ENCODE results near the gene ALDH1L1. TPM values are rescaled to one million over a fixed set of nuclear protein-coding genes. Genes with fewer than 3 reads are reported as not detected.

Gene ALDH1L1
- total RNA-seq, 2 donors from 2014 or later = 0.21 to 0.48 TPM

DNA sequence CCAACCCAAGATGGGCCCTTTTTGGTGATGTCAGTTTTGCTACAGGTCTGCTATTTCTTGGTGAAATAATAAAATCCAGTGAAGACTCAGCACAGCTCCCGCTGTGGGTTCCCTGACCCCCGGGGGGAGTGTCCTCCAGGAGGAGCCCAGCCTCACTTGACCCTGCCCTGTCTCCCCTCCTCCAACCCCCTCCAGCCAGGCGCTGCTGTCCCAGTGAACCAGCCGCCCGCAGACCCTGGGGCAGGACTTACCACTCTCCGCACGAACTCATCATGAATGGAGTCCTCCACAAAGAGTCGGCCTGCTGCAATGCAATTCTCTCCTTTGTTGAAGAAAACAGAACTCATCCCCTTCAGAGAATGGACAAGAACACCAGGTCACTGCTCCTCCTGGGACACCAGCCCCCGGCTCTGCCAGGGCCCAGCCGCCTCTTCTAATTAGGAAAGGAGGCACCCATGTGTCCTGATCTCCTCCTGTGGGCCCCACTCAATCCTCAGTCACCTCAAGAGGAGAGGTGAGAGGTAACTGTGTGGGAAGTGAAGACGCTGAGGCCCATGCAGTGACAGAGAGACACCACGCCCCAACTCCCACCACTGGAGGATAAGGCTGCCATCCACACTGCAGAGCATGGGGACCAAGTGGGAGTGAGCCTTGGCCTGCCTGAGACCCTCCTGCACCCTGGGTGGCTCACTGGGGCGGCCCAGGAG, 67.7 kb downstream of the ALDH1L1 start:
- DNase-seq (no peak), ATAC-seq (replicated peaks in 1 of 2) (no peak)
- Mint-ChIP-seq H3K4me3 (no peak overlapping the region), H3K27me3 (ENCODE audit: low read depth) (no peaks in the 10 kb centered on the region), H3K36me3 (ENCODE audit: insufficient read depth in 2 of 2) (no peaks in the 10 kb centered on the region), H3K9me3 (no peaks in the 10 kb centered on the region), H3K27ac (no peak overlapping the region), H3K4me1 (ENCODE audit: low read depth) (no peaks in the 10 kb centered on the region)

DNA sequence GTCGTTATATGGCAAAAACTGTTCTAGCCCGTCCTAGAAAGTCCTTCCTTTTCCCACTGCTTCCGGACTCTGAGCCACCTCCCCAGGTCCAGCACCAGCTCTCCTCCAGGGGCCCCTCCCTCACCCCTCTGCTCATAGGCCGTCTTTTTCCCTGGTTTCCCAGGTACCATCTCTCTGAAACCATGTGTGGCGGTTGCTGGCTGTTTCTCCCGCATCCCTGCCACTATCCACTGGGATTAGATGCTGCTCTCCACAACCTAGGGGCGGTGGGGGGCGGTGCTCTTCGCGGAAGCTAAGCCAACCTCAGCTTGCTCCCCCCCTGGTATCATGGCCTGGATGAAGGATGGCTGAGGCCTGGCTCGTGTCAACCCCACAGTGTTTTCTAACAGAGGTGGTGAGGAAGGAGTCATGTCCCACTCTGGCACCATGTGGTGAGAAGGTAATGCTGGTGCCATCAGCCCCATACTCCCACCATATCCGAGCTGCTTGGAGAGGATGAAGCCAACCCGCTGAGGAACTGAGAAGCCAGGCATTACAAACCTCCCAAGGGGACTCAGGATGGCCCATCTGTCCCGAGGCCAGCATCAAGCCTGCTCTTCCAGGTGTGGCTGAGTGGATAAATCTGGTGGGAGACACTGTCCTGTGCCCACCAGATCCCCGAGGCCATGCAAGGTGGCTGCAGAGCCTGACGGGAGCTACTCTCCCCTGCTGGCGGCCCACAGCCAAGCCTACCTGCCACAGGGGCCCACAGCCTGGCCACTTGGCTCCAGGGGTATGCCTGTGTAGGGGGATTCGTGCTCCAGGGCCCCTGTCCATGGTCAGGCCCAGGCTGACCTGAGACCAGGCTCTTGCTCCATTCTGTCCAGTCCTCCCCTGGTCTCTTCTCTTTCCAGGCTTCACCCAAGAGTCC, 68.6 kb downstream of the ALDH1L1 start:
- DNase-seq = no peak
- no peak overlapping the region for H3K27ac Mint-ChIP-seq
- no peaks in the 10 kb centered on the region for H3K27me3 Mint-ChIP-seq (ENCODE audit: low read depth)
- no peak for ATAC-seq (replicated peaks in 1 of 2)
- H3K4me3 Mint-ChIP-seq = no peak overlapping the region
- no peaks in the 10 kb centered on the region for H3K9me3 Mint-ChIP-seq
- H3K4me1 Mint-ChIP-seq (ENCODE audit: low read depth) = no peaks in the 10 kb centered on the region
- no peaks in the 10 kb centered on the region for H3K36me3 Mint-ChIP-seq (ENCODE audit: insufficient read depth in 2 of 2)

DNA sequence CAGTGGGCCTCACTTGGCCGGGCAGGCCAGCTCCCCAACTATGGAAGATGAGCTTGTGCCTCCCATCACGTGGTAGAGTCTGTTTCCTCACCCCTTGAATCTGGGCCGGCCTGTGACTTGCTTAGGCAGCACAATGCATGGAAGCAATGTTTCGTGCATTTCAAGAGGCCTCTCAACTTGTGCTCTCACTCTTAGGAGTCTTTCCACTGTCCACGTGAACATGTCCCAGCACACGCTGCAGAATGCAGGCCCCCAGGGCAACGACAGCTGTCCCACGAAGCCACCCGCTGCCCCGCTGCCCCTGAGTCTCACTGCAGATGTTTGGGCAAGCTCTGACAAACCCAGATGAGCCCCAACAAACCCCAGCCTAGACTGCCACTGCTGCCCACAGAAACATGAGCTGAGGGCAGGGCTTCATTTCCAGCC, 69.2 kb downstream of the ALDH1L1 start:
- no peak overlapping the region for H3K4me3 Mint-ChIP-seq
- DNase-seq (no peak), ATAC-seq (replicated peaks in 1 of 2) (no peak)
- H3K27me3 Mint-ChIP-seq (ENCODE audit: low read depth) = no peaks in the 10 kb centered on the region
- no peak overlapping the region for H3K27ac Mint-ChIP-seq
- H3K9me3 Mint-ChIP-seq = no peaks in the 10 kb centered on the region
- H3K4me1 Mint-ChIP-seq (ENCODE audit: low read depth) = no peaks in the 10 kb centered on the region
- H3K36me3 Mint-ChIP-seq (ENCODE audit: insufficient read depth in 2 of 2) = no peaks in the 10 kb centered on the region

DNA sequence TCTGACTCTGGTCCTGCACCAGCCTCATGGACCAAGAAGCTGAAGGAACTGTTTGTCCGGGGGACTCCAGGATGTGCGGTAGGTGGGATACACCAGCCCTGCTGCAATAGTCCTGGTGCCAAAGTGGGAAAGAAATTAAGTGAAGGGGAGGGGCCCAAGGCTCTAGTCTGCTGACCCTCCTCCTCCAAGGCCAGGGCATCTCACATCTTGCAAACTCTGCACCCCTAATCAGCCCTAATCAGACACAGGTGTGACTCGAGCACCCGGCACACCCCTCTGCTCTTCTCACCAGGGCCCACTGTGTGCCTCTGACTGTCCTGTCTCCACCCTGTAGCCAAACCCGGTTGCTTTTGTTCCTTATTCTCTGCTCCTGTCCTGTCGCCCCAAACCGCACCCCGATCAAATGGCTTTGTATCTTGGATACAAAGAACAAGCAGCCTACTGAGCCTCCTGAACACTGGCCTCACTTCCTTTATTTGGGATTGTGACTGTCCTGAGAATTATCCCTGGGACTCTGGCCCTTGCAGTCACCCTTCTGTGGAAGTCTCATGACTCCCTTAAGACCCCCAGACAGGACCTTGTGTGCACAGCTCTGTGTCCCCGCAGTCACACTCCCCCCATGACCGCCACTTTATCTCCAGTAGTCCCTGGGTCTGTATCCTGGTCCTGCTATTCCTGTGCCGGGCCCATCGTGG, 69.8 kb downstream of the ALDH1L1 start:
- Mint-ChIP-seq H3K4me3 (no peak overlapping the region), H3K27ac (no peak overlapping the region), H3K4me1 (ENCODE audit: low read depth) (no peaks in the 10 kb centered on the region), H3K9me3 (no peaks in the 10 kb centered on the region), H3K27me3 (ENCODE audit: low read depth) (no peaks in the 10 kb centered on the region), H3K36me3 (ENCODE audit: insufficient read depth in 2 of 2) (no peaks in the 10 kb centered on the region)
- ATAC-seq (replicated peaks in 1 of 2) (no peak), DNase-seq (no peak)

DNA sequence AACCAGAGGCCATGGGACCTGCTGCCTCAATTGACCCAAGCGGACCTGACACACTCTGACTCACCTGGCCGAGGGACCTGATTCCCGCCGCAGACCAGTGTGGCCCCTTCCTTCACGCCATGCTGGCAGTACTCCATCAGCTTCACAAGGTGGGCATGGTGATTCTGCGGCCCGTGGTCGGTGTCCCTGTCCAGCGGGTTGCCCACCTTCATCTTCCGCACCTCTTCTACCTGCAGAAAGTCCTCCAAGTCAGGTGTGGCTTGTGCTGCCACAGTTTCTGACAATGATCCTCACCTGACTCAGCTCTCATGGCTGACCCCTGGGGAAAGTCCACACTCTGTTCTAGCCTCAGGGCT, 70.5 kb downstream of the ALDH1L1 start:
- ATAC-seq (replicated peaks in 1 of 2) = no peak
- no peaks in the 10 kb centered on the region for H3K36me3 Mint-ChIP-seq (ENCODE audit: insufficient read depth in 2 of 2)
- no peak overlapping the region for H3K27ac Mint-ChIP-seq
- DNase-seq = no peak
- H3K4me1 Mint-ChIP-seq (ENCODE audit: low read depth) = no peaks in the 10 kb centered on the region
- H3K4me3 Mint-ChIP-seq = no peak overlapping the region
- H3K9me3 Mint-ChIP-seq = no peaks in the 10 kb centered on the region
- H3K27me3 Mint-ChIP-seq (ENCODE audit: low read depth) = no peaks in the 10 kb centered on the region

DNA sequence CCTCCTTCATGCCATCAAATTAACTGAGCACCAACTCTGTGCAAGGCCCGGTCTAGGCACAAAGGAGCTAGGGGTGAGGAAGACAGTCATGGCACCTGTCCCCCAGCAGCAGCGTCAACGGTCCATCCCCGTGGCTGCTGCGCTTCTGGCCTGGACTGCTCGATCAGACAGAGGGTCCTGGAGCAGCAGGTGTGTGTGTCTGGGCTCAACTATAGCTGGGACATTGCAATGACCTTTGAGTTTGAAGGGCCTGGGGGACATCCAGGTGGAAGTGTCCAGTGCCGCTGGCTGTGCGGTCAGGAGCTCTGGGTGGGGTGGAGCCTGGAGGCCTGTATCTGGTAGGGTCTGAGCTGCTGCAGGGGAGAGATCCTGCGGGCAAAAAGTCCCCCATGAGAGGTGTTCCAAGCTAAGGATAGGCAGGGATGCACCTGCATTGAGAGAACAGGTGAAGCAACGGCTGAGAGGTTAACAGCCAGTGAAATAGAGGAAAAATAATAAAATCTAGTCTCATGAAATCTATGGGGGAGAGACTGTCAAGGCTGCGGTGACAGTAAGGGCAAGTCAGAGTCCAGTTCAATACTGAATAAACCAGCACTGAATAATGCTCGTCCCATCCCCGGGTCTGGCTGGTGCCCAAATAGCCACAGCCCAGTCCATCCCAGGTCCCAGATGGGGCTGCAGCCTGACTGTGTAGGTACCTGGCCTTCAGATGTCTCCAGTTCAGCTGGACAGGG, 71.1 kb downstream of the ALDH1L1 start:
- no peaks in the 10 kb centered on the region for H3K27me3 Mint-ChIP-seq (ENCODE audit: low read depth)
- H3K9me3 Mint-ChIP-seq = no peaks in the 10 kb centered on the region
- ATAC-seq (replicated peaks in 1 of 2) (no peak), DNase-seq (no peak)
- no peak overlapping the region for H3K4me3 Mint-ChIP-seq
- H3K27ac Mint-ChIP-seq = no peak overlapping the region
- H3K36me3 Mint-ChIP-seq (ENCODE audit: insufficient read depth in 2 of 2) = no peaks in the 10 kb centered on the region
- no peaks in the 10 kb centered on the region for H3K4me1 Mint-ChIP-seq (ENCODE audit: low read depth)

DNA sequence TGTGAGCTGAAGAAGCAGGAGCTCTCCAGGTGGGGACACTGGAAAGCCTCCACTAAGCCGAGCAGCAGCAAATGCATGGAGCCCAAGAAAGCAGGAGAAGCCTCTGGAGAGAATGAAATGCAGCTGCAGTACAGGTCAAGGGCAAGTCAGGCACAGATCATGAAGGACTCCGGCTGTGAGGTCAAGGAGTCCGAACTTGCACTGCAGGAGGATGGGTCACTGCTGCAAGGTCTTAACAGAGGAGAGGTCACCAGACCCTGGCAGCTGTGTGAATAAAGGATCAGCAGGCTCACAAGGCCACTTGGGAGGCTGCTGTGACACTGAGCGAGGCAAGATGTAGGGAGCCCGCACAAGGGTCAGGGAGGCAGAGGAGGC, 71.7 kb downstream of the ALDH1L1 start:
- Mint-ChIP-seq H3K36me3 (ENCODE audit: insufficient read depth in 2 of 2) (no peaks in the 10 kb centered on the region), H3K4me3 (no peak overlapping the region), H3K9me3 (no peaks in the 10 kb centered on the region), H3K27ac (no peak overlapping the region), H3K4me1 (ENCODE audit: low read depth) (no peaks in the 10 kb centered on the region), H3K27me3 (ENCODE audit: low read depth) (no peaks in the 10 kb centered on the region)
- DNase-seq (no peak), ATAC-seq (replicated peaks in 1 of 2) (no peak)

DNA sequence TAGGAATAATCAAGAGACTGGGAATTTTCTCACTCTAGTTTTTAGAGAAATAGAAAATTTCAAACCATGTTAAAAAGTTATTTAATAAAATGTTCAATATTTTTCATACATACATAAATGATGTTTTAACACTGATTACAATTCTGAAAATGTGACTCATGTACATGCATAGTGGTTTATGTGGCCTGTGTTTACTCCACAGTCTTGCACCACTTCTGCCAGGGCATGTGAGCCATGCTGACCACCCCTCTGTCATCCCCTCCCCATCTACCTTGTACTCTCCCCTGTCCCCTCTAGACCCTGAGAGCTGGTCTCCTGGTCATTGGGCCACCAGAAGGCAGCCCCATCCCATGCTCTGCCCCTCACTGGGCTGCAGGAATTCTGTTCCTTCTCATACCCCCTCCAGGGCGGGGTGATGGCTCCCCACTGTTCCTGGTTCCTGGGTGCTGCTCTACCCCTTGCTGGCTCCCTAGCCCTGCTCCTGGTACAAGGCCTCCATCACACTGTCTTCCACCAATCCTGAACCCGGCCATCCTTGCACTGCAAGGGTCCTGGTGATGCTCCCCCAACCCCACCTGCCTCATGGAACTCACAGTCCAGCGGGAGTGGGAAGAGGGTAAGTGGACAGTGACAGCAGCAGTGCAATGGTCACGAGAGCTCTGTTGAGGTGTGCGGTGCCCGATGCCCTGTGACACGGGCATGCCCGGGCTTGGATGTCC, 72.3 kb downstream of the ALDH1L1 start:
- Mint-ChIP-seq H3K27me3 (ENCODE audit: low read depth) (no peaks in the 10 kb centered on the region), H3K4me1 (ENCODE audit: low read depth) (no peaks in the 10 kb centered on the region), H3K9me3 (no peaks in the 10 kb centered on the region), H3K36me3 (ENCODE audit: insufficient read depth in 2 of 2) (no peaks in the 10 kb centered on the region), H3K4me3 (no peak overlapping the region), H3K27ac (no peak overlapping the region)
- no peak for DNase-seq
- peak in 1 of 2 donors; percentile 50 for ATAC-seq (replicated peaks in 1 of 2)

DNA sequence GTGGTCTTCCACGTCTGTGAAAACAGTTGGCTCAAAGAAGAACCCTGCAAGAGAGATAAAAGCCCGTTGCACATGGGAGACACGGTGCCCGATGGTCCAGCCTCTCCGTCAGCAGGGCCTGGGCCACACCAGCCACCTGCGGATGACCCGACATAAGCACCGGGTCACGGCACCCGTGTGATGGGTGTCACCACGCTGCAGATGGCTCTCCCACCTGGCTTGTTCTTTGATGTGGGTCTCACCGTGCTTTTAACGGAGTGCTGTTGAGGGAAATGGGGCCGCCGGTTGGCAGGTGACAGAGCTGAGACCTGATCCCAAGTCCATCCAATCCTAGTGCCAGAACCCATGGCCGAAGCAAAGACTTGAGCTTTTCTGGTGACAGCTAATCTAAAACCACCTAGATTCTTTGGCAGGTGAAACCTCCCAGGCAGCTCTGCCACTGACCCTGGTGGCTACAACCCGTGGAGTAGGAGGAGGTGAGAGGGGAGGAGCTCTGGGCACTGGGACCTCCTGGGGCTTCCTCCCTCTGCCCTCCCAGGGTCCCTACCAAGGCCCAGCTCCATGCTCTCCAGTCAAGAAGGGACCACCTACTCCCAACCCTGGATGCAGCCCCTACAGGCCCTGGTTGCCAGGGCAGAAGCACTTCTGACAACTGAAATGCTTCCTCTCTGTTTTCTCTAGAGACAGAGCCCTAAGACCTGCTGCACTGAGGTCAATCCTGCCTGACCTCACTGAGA, 73.0 kb downstream of the ALDH1L1 start:
- DNase-seq = no peak
- ATAC-seq (replicated peaks in 1 of 2) = no peak
- no peak overlapping the region for H3K4me3 Mint-ChIP-seq
- H3K27me3 Mint-ChIP-seq (ENCODE audit: low read depth) = no peaks in the 10 kb centered on the region
- H3K4me1 Mint-ChIP-seq (ENCODE audit: low read depth) = no peaks in the 10 kb centered on the region
- H3K36me3 Mint-ChIP-seq (ENCODE audit: insufficient read depth in 2 of 2) = no peaks in the 10 kb centered on the region
- no peak overlapping the region for H3K27ac Mint-ChIP-seq
- no peaks in the 10 kb centered on the region for H3K9me3 Mint-ChIP-seq

DNA sequence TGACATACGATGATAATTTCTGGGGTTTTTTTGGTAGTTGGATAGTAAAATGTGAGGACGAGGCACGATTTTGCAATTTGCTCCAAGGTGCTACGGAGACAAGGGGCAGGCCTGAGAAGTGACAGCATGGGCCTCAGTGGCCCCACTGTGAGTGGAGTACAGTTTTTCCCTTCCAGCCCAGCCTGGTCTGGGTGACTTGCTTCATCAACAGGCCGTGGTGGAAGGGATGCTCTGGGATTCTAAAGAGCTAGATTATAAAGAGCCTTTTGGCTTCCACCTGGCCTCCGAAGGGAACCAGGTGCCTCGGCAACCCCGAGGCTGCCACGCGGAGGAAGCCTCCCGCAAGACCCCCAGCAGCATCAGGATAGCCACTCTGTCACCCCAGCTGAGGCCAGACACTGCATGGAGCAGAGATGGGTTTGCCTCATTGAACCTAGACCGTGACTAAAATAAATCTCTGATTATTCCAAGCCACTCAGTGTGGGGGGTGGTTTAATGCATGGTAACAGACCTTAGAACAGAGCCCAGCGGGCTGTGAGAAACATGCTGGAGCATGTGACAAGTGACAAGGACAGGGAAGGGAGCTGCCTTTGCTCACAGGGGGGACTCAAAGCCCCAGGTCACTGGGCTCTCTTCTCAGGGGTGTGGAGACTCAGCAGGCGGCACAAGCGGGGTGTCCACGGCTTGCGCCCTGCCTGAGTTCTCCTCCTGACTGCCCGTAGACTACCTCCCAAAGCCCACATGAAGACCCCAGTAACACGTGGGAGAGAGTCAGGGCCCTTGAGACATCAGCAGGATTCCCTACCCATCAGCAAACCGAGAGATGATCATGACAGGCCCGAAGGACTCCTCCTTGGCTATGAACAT, 73.8 kb downstream of the ALDH1L1 start:
- Mint-ChIP-seq H3K9me3 (no peaks in the 10 kb centered on the region), H3K4me1 (ENCODE audit: low read depth) (no peaks in the 10 kb centered on the region), H3K4me3 (no peak overlapping the region), H3K36me3 (ENCODE audit: insufficient read depth in 2 of 2) (no peaks in the 10 kb centered on the region), H3K27ac (no peak overlapping the region), H3K27me3 (ENCODE audit: low read depth) (no peaks in the 10 kb centered on the region)
- ATAC-seq (replicated peaks in 1 of 2) = no peak
- DNase-seq = no peak

DNA sequence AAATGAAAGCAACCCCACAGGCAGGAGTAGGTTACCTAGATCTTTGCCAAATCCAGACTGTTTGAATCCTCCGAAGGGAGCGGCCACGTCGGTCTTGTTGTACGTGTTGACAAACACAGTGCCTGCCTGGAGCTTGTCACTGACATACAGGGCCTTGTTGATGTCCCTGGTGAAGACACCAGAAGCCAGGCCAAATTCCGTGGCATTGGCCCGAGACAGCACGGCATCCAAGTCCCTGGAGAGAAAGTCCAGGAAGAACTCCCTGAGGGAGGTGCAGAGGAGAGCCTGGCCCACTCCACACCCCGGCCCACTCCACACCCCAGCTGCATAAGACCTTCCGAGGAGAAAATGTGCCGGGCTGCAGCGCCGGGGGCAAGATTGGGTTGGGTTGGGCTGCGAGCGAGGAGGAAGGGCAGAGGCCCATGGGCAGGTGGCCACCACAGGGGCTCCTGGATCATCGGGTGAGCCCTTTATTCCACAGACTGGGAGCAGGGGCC, 74.6 kb downstream of the ALDH1L1 start:
- no peaks in the 10 kb centered on the region for H3K9me3 Mint-ChIP-seq
- no peak for ATAC-seq (replicated peaks in 1 of 2)
- H3K4me3 Mint-ChIP-seq = no peak overlapping the region
- no peak for DNase-seq
- H3K4me1 Mint-ChIP-seq (ENCODE audit: low read depth) = no peaks in the 10 kb centered on the region
- no peaks in the 10 kb centered on the region for H3K36me3 Mint-ChIP-seq (ENCODE audit: insufficient read depth in 2 of 2)
- no peaks in the 10 kb centered on the region for H3K27me3 Mint-ChIP-seq (ENCODE audit: low read depth)
- H3K27ac Mint-ChIP-seq = no peak overlapping the region
